Ramos (cell line): ENCODE data around the gene TRMT61A.

Experiments
- in situ Hi-C: fragments of 300-500 bp; cut with MboI; formaldehyde crosslinking; loops from one replicate; pipeline ENCODE4 v1.14.3; 2022; ENCODE audit warnings: low sequenced_read_pairs; ENCODE audit not compliant: unreplicated experiment

The TRMT61A gene

DNA sequence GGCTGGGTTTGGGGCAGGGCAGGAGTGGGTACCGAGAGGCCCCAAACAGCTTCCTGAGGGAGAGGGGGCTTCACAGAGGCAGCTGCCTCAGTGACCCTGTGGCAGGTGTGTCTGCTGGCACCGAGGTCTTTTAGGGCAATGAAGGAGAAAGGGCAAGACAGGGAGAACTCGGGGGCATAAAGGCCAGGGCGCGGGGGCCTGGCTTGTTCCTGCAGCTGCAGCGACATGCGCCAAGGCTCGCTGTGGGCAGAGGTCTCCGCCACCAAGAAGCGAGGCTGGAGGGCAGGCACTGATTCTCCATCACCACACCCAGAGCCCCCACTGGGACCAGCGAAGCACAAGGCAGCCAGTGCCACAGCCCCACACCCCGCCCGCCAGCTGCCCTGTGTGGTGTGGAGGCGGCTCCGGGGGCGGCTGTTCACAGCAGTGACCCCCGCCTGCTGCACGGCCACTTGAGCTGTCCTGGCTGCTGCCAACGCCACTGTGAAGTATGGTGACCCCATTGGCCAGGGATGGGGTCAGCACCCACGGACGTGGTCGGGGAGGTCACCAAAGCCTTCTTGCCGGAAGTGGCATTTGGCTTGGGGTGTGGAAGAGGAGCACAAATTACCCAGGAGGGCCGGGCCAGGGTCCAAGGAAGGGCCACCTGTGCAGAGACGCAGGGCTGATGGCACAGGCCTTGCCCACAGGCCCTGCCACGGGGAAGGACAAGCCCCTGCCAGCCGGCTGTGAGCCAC is 17.1 kb downstream of the TRMT61A start:
- in situ Hi-C loops, result no loop called here

DNA sequence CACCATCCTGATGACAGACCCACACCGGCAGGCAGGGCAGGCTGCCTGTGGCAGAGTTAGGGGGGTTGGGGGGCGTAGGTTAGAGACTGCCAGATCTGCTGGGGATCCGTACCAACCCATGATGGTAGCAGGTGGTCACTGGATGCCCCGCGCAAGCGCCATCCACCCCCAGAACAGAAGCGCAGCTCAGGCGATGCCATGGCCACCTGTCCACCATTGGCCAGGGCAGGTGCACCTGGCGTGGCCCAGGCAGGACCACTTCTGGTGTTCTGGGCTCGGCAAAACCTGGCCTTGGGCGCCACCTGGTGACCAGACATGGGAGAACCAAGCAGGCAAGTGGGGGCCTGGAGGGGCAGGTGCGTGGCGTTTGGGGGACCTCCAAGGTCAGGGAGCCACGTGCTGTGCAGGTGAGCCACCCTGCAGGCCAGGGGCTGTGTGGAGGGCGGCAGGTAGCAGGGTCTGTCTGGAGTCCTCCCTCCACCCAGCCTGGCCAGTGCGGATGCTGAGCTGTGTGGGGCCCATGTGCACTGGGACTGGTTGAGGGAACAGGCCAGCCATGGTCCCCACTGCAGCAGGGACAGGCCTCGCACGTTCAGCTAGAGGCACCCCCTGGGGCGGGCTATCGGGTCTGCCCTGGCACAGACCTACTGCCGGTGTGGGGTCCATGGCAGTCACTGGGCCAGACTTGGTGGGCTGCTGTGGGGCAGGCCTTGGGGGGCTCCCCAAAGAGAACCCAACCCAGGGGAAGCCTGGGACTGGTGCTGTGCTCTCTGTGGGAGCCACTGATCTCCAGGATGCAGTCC is 17.9 kb downstream of the TRMT61A start:
- in situ Hi-C loops, result no loop called here

GRCh38 chr14:103547455-103547940 is 18.5 kb downstream of the TRMT61A start:
- in situ Hi-C loops, result no loop called here

DNA sequence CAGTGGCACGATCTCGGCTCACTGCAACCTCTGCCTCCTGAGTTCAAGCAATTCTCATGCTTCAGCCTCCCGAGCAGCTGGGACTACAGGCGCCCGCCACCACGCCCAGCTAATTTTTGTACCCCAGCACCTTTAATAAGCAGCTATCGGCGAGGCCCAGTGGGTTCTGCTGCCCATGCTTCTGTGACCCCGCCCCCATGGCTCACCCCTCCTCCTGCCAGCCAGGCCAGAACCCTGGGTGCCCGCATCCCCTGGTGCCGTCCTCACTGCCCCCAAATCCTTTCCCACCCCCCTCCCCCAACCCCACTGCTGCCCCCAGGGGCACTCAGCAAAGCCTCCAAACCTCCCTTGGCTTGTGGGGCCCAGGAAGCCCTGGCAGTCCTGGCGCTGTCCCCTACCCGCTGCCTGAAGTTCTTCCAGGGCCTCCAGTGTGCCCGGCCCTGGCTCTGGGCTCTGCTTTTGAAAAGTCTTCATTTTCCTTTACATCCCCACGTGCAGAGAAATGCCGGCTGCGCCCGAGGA is 19.0 kb downstream of the TRMT61A start:
- in situ Hi-C loops, result no loop called here

DNA sequence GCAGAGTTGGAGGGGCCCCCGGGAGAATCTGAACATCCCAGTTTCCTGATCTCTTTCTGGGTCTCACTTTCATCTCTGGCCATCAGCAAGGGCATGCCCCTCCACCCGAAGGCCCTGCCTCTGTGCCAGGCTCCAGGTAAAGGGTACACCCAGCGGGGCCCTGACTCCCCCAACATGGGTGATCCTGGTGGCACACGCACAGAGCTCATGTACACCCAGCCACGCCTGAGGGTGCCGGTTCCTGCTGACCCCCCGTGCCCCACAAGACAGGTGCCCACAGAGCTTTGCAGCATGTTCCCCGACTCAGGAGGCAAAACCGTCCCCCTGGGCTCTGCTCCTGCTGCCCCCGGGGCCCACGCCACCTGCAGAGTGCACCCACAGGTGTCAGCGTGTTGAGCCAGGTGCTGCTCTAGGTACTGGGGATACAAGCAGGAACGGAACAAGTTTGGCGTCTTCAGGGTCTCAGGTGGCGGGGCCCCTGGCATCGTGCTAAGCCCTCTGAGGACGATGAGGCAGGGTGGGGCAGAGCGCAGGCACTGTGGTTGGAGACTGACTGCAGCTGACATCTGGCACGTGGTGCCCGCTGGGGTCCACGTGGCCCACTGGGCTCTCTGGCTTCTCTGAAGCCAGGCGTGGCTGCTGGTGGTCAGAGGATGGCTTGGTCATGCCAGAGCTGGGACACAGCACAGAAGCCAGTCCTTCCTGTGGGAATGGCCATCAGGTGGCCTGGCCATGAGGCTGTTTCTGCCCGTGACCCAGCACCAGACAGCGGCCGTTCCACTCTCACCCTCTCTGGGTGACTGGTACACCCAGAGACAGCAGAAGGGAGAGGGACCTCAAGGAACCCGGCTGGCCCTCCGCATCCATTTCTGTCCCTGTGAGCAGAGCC is 19.7 kb downstream of the TRMT61A start:
- in situ Hi-C loops, result no loop called here

DNA sequence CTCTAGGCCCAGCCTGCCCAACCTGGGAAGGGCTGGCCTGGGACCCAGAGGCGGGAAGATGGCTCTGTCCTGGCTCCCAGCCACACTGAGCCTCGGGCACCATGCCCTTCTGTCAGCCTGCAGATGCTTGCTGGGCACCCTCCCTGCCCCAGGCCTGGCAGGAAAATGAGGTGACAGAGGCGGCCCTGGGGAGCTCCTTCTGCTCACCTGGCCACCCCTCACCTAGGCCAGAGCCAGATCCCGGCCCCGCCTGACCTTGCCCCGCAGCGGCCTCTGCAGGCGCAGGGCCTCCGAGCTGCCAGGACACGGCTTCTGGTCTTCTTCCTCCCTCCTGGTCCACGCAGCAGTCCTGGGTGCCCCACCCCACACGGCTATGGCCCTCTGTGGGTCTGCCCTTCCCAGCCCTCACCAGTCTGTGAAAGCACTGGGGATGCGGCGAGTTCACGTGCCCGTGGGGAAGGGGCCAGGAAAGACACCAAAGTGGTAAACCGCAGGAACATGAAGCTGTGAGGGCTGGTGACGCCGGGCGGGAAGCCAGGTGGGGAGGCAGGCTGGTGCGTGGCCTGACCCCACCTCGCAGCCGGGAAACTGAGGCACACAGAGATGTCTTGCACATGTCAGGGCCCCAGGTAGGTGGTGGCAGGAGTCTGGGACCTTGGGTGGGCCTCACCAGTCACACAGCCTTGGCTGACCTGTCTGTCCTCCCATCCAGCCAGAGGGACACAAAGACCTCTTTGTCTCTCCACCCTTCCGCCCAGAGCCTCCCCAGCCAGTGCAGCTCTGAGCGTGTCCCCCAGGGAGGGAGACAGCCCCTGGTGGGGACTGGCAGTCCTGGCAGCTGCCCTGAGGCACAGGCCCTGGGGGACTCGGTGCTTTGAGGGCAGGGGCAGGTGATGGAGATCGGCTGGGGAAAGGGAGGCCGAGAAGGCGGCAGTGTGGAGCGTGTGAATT is 20.6 kb downstream of the TRMT61A start:
- in situ Hi-C loops, result no loop called here

- in situ Hi-C loops, result no loop called here
Observed at GRCh38 chr14:103550451-103551337, 21.7 kb downstream of the TRMT61A start.

- in situ Hi-C loops, result no loop called here
Observed at GRCh38 chr14:103551338-103551762, 22.4 kb downstream of the TRMT61A start.

GRCh38 chr14:103552011-103552845 is 23.2 kb downstream of the TRMT61A start:
- in situ Hi-C loops, result no loop called here

- in situ Hi-C loops, result no loop called here
Observed at GRCh38 chr14:103552846-103553210, 23.8 kb downstream of the TRMT61A start.

DNA sequence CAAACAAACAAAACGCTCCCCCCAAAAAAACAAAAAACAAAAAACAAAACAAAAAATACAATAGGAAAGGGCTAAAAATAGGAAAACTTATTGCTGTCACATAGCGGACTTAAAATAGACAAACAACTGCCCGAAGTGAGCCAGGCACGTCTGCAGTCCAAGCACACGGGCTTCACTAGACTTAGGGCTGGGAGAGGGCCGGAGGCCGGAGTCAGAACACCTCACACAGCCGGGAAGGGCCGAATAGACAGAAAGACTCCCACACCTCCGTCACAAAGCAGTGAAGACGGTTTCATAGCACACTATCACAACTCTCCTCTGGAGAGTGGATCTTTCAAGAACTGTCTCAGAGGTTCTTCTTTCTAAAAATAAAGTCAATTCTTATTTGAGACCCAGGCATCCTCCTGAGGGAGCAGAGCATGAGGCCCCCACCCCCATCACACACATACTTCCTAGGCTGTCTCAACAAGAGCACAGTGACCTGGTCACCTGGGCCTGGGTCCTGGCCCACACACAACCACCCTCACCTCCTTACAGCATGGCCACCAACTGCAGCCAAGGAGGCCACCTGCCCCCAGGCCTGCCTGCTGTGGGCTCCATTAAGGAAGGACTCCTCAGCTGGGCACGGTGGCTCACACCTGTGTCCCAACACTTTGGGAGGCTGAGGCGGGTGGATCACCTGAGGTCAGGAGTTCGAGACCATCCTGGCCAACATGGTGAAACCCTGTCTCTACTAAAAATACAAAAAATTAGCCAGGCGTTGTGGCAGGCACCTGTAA is 26.8 kb downstream of the TRMT61A start:
- in situ Hi-C loops, result loop anchor here (5.0 kb wide), 1 partner anchor 38 kb away; no protein-coding TSS in a partner anchor

DNA sequence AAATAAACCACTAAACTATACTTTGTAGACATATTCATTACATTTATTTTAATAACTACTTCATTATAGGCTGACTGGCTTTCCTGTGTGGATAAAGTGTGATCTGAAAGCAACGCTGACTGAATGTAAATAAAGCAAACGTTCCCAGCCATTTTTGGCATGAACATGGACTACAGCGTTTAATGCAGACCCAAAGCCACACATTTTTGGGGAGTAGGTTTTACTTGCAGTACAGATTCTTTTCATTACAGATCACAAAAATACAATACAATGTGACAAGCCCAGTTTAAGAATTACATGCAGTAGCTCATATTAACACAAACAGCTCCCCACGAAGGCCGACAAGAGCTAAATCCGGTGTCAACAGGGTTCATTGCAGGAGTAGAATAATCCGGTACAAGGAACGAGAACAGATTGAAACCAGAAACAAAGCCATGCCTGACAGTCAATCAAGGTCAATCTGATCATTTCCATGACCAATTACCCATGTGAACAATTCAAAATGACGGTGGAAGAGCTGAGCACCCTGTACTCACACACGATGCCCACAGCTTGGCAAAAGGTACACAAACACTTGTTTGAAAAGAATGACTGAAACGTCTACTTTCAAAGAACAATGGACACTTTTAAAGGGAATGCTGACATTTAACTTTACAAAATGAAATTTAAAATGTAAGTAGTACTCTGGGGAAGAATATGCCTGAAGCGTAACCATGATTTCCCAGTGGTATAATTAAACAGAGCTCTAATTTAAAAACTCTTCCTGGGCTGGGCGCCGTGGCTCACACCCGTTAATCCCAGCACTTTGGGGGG is 28.2 kb downstream of the TRMT61A start:
- in situ Hi-C loops, result loop anchor here (5.0 kb wide), 1 partner anchor 40 kb away; no protein-coding TSS in a partner anchor

GRCh38 chr14:103558071-103558882 is 29.3 kb downstream of the TRMT61A start:
- in situ Hi-C loops, result loop anchor here (5.0 kb wide), 1 partner anchor 41 kb away; no protein-coding TSS in a partner anchor

GRCh38 chr14:103559766-103560165 is 30.8 kb downstream of the TRMT61A start:
- in situ Hi-C loops, result loop anchor here (5.0 kb wide), 1 partner anchor 42 kb away; no protein-coding TSS in a partner anchor

DNA sequence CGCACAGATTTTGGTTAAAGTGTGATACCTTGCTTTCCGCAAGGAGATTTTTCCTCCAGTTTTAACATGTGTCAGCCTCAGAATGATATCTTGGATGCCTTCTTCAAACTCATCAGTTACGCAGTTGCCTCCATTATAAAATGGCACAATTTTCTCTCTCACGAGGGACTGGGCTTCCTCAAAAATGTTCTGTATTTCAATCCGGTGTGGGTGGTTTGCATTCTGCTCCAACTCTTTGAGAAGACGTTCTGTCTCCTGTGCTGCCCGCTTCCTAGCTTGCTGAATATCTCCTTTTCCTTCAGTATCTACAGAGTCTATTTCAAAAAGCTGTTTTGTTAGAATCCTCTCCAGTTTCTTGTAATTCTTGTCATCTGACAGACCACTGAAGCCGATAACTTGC is 31.7 kb downstream of the TRMT61A start:
- in situ Hi-C loops, result no loop called here
